Endothelial cell of umbilical vein (primary cell): Measurements from ENCODE around the gene MCRIP2. TPM values are rescaled to one million over a fixed set of nuclear protein-coding genes. Genes with fewer than 3 reads are reported as not detected.

Experiments
- BruUV-seq: library from RNA; stranded (reverse); fragments of 400-500 nt; replicated peaks from 2 replicates; lab custom pipeline; 2021; lab: Mats Ljungman, UMichigan
- CTCF ChIA-PET: fragments of 300-600, 350-600 bp; sonication (Branson Sonifier 250); formaldehyde crosslinking; loops from one replicate; lab custom pipeline; 2021; ENCODE audit warnings: antibody characterized with exemption, inconsistent platforms; lab: Charles Lee
- POLR2A ChIA-PET: fragments of 300-600, 350-600 bp; sonication (Branson Sonifier 250); formaldehyde crosslinking; loops from one replicate; lab custom pipeline; 2021; ENCODE audit warnings: antibody characterized with exemption, inconsistent platforms; lab: Charles Lee
- DNase-seq: peaks from one replicate; pipeline ENCODE4 v3.0.0-alpha.2; 2011; ENCODE audit warnings: low read depth, low spot score
- FAIRE-seq: peaks from 2 replicates; lab custom pipeline; 2011; peaks lifted over from hg19 to GRCh38; lab: Jason Lieb, UNC
- H2AFZ ChIP-seq: 2 replicates; pipeline ENCODE4 v1.6.0; 2012; ENCODE audit warnings: low read depth, low read length, control low read depth, inconsistent platforms
- H3K27ac ChIP-seq: 2 replicates; pipeline ENCODE4 v1.5.1; 2011; ENCODE audit warnings: low read depth, mild to moderate bottlenecking, control low read depth, low read length, moderate library complexity; ENCODE audit not compliant: insufficient read depth
- H3K27me3 ChIP-seq, 2 experiments: 2 replicates each; pipeline versions ENCODE4 v1.6.0 to v1.6.1; 2011; ENCODE audit warnings: low read length in 2 of 2, mixed read lengths in 1 of 2; ENCODE audit not compliant: control insufficient read depth in 2 of 2, insufficient read depth in 2 of 2
- H3K36me3 ChIP-seq, 2 experiments: 2 replicates in 1 of 2; 3 replicates in 1 of 2; pipeline ENCODE4 v1.5.1; 2011; ENCODE audit warnings: low read length in 2 of 2, mild to moderate bottlenecking in 1 of 2, moderate library complexity in 1 of 2; ENCODE audit not compliant: control insufficient read depth in 2 of 2, insufficient read depth in 2 of 2; ENCODE audit errors: extremely low read depth in 1 of 2
- H3K4me1 ChIP-seq: 3 replicates; pipeline ENCODE4 v1.5.1; 2011; ENCODE audit warnings: mild to moderate bottlenecking, low read length; ENCODE audit not compliant: control insufficient read depth, insufficient read depth; ENCODE audit errors: extremely low read depth
- H3K4me2 ChIP-seq: 2 replicates; pipeline ENCODE4 v1.6.1; 2011; ENCODE audit warnings: low read length, control low read depth, mixed read lengths; ENCODE audit not compliant: insufficient read depth
- H3K4me3 ChIP-seq, 3 experiments: fragments of 200-600 bp in 1 of 3; sonication (generic), shearing (Covaris generic) in 1 of 3; replicated peaks in 1 of 3; 2 replicates each; pipeline ENCODE4 v1.5.1; 2011 to 2016; ENCODE audit warnings: control low read depth in 3 of 3, low read length in 3 of 3, mild to moderate bottlenecking in 2 of 3, inconsistent platforms in 1 of 3, low read depth in 1 of 3, moderate library complexity in 1 of 3; ENCODE audit not compliant: insufficient read depth in 1 of 3
- H3K79me2 ChIP-seq: 2 replicates; pipeline ENCODE4 v1.6.0; 2012; ENCODE audit warnings: low read length, inconsistent platforms; ENCODE audit not compliant: control insufficient read depth, insufficient read depth
- H3K9ac ChIP-seq: replicated peaks from 2 replicates; pipeline ENCODE3; 2011; ENCODE audit warnings: low read length, control low read depth; ENCODE audit not compliant: insufficient read depth; ENCODE audit errors: extremely low read depth
- H3K9me1 ChIP-seq: replicated peaks from 3 replicates; pipeline ENCODE4 v1.6.0; 2011; ENCODE audit warnings: mild to moderate bottlenecking, low read length; ENCODE audit not compliant: control insufficient read depth, insufficient read depth; ENCODE audit errors: extremely low read depth
- H3K9me3 ChIP-seq: replicated peaks from 2 replicates; pipeline ENCODE4 v1.5.1; 2012; ENCODE audit warnings: low read length, inconsistent platforms; ENCODE audit not compliant: control insufficient read depth, insufficient read depth
- H4K20me1 ChIP-seq: replicated peaks from 2 replicates; pipeline ENCODE3; 2011; ENCODE audit warnings: mild to moderate bottlenecking, low read length; ENCODE audit not compliant: control insufficient read depth, insufficient read depth; ENCODE audit errors: extremely low read depth
- CTCF ChIP-seq, 2 donors: IDR thresholded peaks; 1 replicate in 1 of 2; 2 replicates in 1 of 2; pipeline ENCODE4 v1.5.1; 2011; ENCODE audit warnings: low read length in 2 of 2, mild to moderate bottlenecking in 2 of 2, moderate library complexity in 2 of 2, control low read depth in 1 of 2, inconsistent platforms in 1 of 2, low read depth in 1 of 2; ENCODE audit not compliant: insufficient read depth in 1 of 2; ENCODE audit errors: extremely low read depth in 1 of 2
- EZH2 ChIP-seq: IDR thresholded peaks from 2 replicates; pipeline ENCODE4 v1.6.1; 2012; ENCODE audit warnings: borderline replicate concordance, low read depth, mild to moderate bottlenecking, moderate library complexity, low read length, inconsistent platforms; ENCODE audit not compliant: severe bottlenecking
- FOS ChIP-seq: IDR thresholded peaks from 2 replicates; pipeline ENCODE4 v1.6.1; 2011; ENCODE audit warnings: mild to moderate bottlenecking, low read length, moderate library complexity, borderline replicate concordance; ENCODE audit not compliant: insufficient read depth
- GATA2 ChIP-seq: IDR thresholded peaks from 2 replicates; pipeline ENCODE4 v1.7.0; 2011; ENCODE audit warnings: low read depth, mild to moderate bottlenecking, moderate library complexity, mixed read lengths, low read length; ENCODE audit not compliant: insufficient read length, insufficient read depth
- JUN ChIP-seq: IDR thresholded peaks from 2 replicates; pipeline ENCODE4 v1.6.1; 2011; ENCODE audit warnings: borderline replicate concordance, low read depth; ENCODE audit not compliant: insufficient read length, insufficient read depth
- MAX ChIP-seq: IDR thresholded peaks from 2 replicates; pipeline ENCODE4 v1.6.1; 2011; ENCODE audit not compliant: insufficient read depth, insufficient read length
- MYC ChIP-seq: IDR thresholded peaks from one replicate; pipeline ENCODE4 v1.6.1; 2011; ENCODE audit warnings: mild to moderate bottlenecking, low read depth, low read length
- POLR2A ChIP-seq: IDR thresholded peaks from 2 replicates; pipeline ENCODE4 v1.6.1; 2012; ENCODE audit warnings: low read depth, mild to moderate bottlenecking, control low read depth, low read length
- POLR2AphosphoS5 ChIP-seq: IDR thresholded peaks from 2 replicates; pipeline ENCODE4 v1.6.1; 2012; ENCODE audit warnings: low read depth, mild to moderate bottlenecking, control low read depth, low read length, moderate library complexity; ENCODE audit not compliant: insufficient read depth
- dilution Hi-C: fragments of 300-500 bp; cut with MboI; formaldehyde crosslinking; loops from one replicate; pipeline ENCODE4 v1.15.0; 2019; ENCODE audit warnings: low sequenced_read_pairs; ENCODE audit not compliant: extremely low pct_ligation_motif_present
- intact Hi-C: fragments of 100-400 bp; cut with micrococcal nuclease; formaldehyde crosslinking; loops from one replicate; pipeline ENCODE4 v1.10.0; 2022
- polyA plus RNA-seq, 4 experiments: library from polyadenylated mRNA; depleted of rRNA in 3 of 4; stranded (reverse) in 3 of 4; unstranded in 1 of 4; fragments of >200 nt; gene quantifications; 2 replicates each; pipeline versions ENCODE4 v1.2.1 to v1.2.3, GENCODE V29; 2011 to 2012; ENCODE audit warnings: missing spikeins in 1 of 4
- total RNA-seq: library from RNA; stranded (reverse); gene quantifications from 2 replicates; pipeline ENCODE4 v1.2.3, GENCODE V29; 2021

The MCRIP2 gene
- total and polyA plus RNA-seq, 2 donors (not counting 3 experiments of a cell fraction or from before 2014, with no cell fraction given), result 17.1 to 18.9 TPM

GRCh38 chr16:671353-672131 lies 29.9 kb downstream of the MCRIP2 start:
- H3K27me3 ChIP-seq, result no peaks in the 10 kb centered on the region
- no peak for DNase-seq
- no peak overlapping the region for H3K27ac ChIP-seq
- no peak overlapping the region for H3K9ac ChIP-seq
- no peaks in the 10 kb centered on the region for H3K9me1 ChIP-seq
- no TSS peak for BruUV-seq
- TF ChIP-seq POLR2AphosphoS5 (no peak), GATA2 (no peak), MAX (no peak), EZH2 (no peak), FOS (no peak), JUN (no peak), POLR2A (no peak), CTCF (IDR thresholded peaks at IDR 0.05; ENCODE audit: extremely low read depth in 1 of 2, insufficient read depth in 1 of 2, low read depth in 1 of 2, low read length in 2 of 2) (no peak), MYC (no peak)
- H3K79me2 ChIP-seq, result peaks cover 18% of the 10 kb centered on the region
- FAIRE-seq, result no peak
- intact Hi-C loops, result no loop called here
- ChIA-PET POLR2A (no interaction called here), CTCF (no interaction called here)
- no peak overlapping the region for H3K4me3 ChIP-seq
- no peak overlapping the region for H3K4me2 ChIP-seq
- no peak overlapping the region for H2AFZ ChIP-seq
- no peaks in the 10 kb centered on the region for H3K9me3 ChIP-seq
- dilution Hi-C loops, result no loop called here
- H4K20me1 ChIP-seq, result no peaks in the 10 kb centered on the region
- peaks cover 5 to 35% of the 10 kb centered on the region in 2 experiments for H3K36me3 ChIP-seq
- no peaks in the 10 kb centered on the region for H3K4me1 ChIP-seq
